ENCODE data around the gene NDUFA6.

- no peak for TF ChIP-seq EZH2 (IDR thresholded peaks at IDR 0.05; ENCODE audit: low read depth)
- no peak for TF ChIP-seq CTCF (conservative IDR thresholded peaks at IDR 0.05)
These were observed 11.9 kb downstream of the NDUFA6 start for GRCh38 chr22:42078469-42079318.
